GM20000 (cell line): ENCODE measurements around the gene RRP1B.

Source experiments
- DNase-seq: peaks from one replicate; pipeline ENCODE4 v3.0.0; 2012; ENCODE audit warnings: low spot score
- CTCF ChIP-seq: IDR thresholded peaks from 2 replicates; pipeline ENCODE4 v1.5.1; 2012; ENCODE audit warnings: mild to moderate bottlenecking, control low read depth; ENCODE audit errors: extremely low read depth, missing control alignments

RRP1B gene

GRCh38 chr21:43739621-43740435 lies 80.5 kb downstream of the RRP1B start:
- DNase-seq = no peak
- no peak for TF ChIP-seq CTCF

GRCh38 chr21:43740497-43741156 lies 81.3 kb downstream of the RRP1B start:
- no peak for DNase-seq

GRCh38 chr21:43741423-43742096 lies 82.2 kb downstream of the RRP1B start:
- DNase-seq = no peak

More at GRCh38 chr21:43740497-43741156, 81.3 kb downstream of the RRP1B start:
- no peak for TF ChIP-seq CTCF

GRCh38 chr21:43743947-43744346 lies 84.6 kb downstream of the RRP1B start:
- no peak for DNase-seq
- TF ChIP-seq CTCF = no peak

More at GRCh38 chr21:43741423-43742096, 82.2 kb downstream of the RRP1B start:
- no peak for TF ChIP-seq CTCF

- DNase-seq = no peak
- TF ChIP-seq CTCF = no peak
Observed at GRCh38 chr21:43744725-43745124, 85.4 kb downstream of the RRP1B start.
